WTC11 (cell line): ENCODE results near the gene CCM2L. TPM values are rescaled to one million over a fixed set of nuclear protein-coding genes. Genes with fewer than 3 reads are reported as not detected.

Source experiments
- ATAC-seq: fragments of 200-7000 bp; cut with Tn5 transposase; 2 replicates; pipeline ENCODE4 v1.10.0; 2021; ENCODE audit warnings: mild to moderate bottlenecking, moderate library complexity
- CTCF ChIA-PET: fragments of 300-600 bp; sonication (Branson Sonifier 250); formaldehyde crosslinking; loops from one replicate; lab custom pipeline; 2021; ENCODE audit warnings: antibody characterized with exemption; lab: Charles Lee
- POLR2A ChIA-PET: fragments of 350-600 bp; sonication (Branson Sonifier 250); formaldehyde crosslinking; loops from one replicate; lab custom pipeline; 2021; ENCODE audit warnings: antibody characterized with exemption; lab: Charles Lee
- DNase-seq: peaks from one replicate; pipeline ENCODE4 v3.0.0; 2021; ENCODE audit warnings: low spot score
- H3K27ac Mint-ChIP-seq: 2 replicates; pipeline ENCODE4 v1.8.0; 2021; ENCODE audit warnings: mixed read lengths
- H3K27me3 Mint-ChIP-seq: 2 replicates; pipeline ENCODE4 v1.8.0; 2021; ENCODE audit warnings: low read depth, mild to moderate bottlenecking, moderate library complexity, mixed read lengths
- H3K36me3 Mint-ChIP-seq: 2 replicates; pipeline ENCODE4 v1.8.0; 2021; ENCODE audit warnings: mixed read lengths
- H3K4me1 Mint-ChIP-seq: 2 replicates; pipeline ENCODE4 v1.8.0; 2022; ENCODE audit warnings: mixed read lengths
- H3K4me3 Mint-ChIP-seq: 2 replicates; pipeline ENCODE4 v1.8.0; 2021; ENCODE audit warnings: mild to moderate bottlenecking, moderate library complexity, mixed read lengths
- H3K9me3 Mint-ChIP-seq: 2 replicates; pipeline ENCODE4 v1.8.0; 2021; ENCODE audit warnings: mixed read lengths
- ELF4 ChIP-seq: sonication (generic); formaldehyde crosslinking; IDR thresholded peaks from 2 replicates; pipeline ENCODE4 v1.8.1; 2022; ENCODE audit warnings: low read depth, mild to moderate bottlenecking, moderate library complexity, missing genetic modification reagents
- EMX1 ChIP-seq: fragments of 250-450 bp; sonication (Bioruptor Pico); IDR thresholded peaks from 2 replicates; pipeline ENCODE4 v1.8.0; 2021; ENCODE audit warnings: mild to moderate bottlenecking
- ESRRA ChIP-seq: sonication (generic); formaldehyde crosslinking; IDR thresholded peaks from 2 replicates; pipeline ENCODE4 v1.8.1; 2022; ENCODE audit warnings: mild to moderate bottlenecking, missing genetic modification reagents, borderline replicate concordance
- FOXJ3 ChIP-seq: sonication (generic); formaldehyde crosslinking; IDR thresholded peaks from 2 replicates; pipeline ENCODE4 v1.9.0; 2021; ENCODE audit warnings: missing genetic modification reagents, mild to moderate bottlenecking, borderline replicate concordance
- GRHL2 ChIP-seq: fragments of 250-450 bp; sonication (Bioruptor Pico); IDR thresholded peaks from 2 replicates; pipeline ENCODE4 v1.8.0; 2022; ENCODE audit warnings: mild to moderate bottlenecking, moderate library complexity; ENCODE audit not compliant: insufficient replicate concordance, severe bottlenecking
- HMGA2 ChIP-seq: fragments of 250-450 bp; sonication (Bioruptor Pico); IDR thresholded peaks from 2 replicates; pipeline ENCODE4 v1.4.0; 2021; ENCODE audit warnings: mild to moderate bottlenecking, moderate library complexity
- JUN ChIP-seq: sonication (generic); formaldehyde crosslinking; IDR thresholded peaks from 2 replicates; pipeline ENCODE4 v1.8.0; 2023; ENCODE audit warnings: mild to moderate bottlenecking, missing genetic modification reagents
- NFATC4 ChIP-seq: fragments of 250-450 bp; sonication (Bioruptor Pico); IDR thresholded peaks from 2 replicates; pipeline ENCODE4 v1.9.0; 2021; ENCODE audit warnings: mild to moderate bottlenecking
- NFE2L1 ChIP-seq: sonication (generic); formaldehyde crosslinking; IDR thresholded peaks from 2 replicates; pipeline ENCODE4 v1.8.1; 2023; ENCODE audit warnings: missing genetic modification reagents
- PRRX2 ChIP-seq: fragments of 250-450 bp; sonication (Bioruptor Pico); IDR thresholded peaks from 2 replicates; pipeline ENCODE4 v1.8.0; 2021; ENCODE audit warnings: mild to moderate bottlenecking
- RELA ChIP-seq: sonication (generic); formaldehyde crosslinking; IDR thresholded peaks from 2 replicates; pipeline ENCODE4 v1.8.1; 2022; ENCODE audit warnings: missing genetic modification reagents, mild to moderate bottlenecking, borderline replicate concordance
- SOX15 ChIP-seq: fragments of 250-450 bp; sonication (Bioruptor Pico); IDR thresholded peaks from 2 replicates; pipeline ENCODE4 v1.9.0; 2021; ENCODE audit warnings: mild to moderate bottlenecking
- TEAD4 ChIP-seq: sonication (generic); formaldehyde crosslinking; IDR thresholded peaks from 2 replicates; pipeline ENCODE4 v1.8.0; 2022; ENCODE audit warnings: mild to moderate bottlenecking, missing genetic modification reagents
- TP53 ChIP-seq: sonication (generic); formaldehyde crosslinking; IDR thresholded peaks from 2 replicates; pipeline ENCODE4 v1.8.1; 2023; ENCODE audit warnings: mild to moderate bottlenecking, missing genetic modification reagents
- ZNF317 ChIP-seq: sonication (generic); formaldehyde crosslinking; IDR thresholded peaks from 2 replicates; pipeline ENCODE4 v1.8.1; 2023; ENCODE audit warnings: low read depth, mild to moderate bottlenecking, moderate library complexity, missing genetic modification reagents, borderline replicate concordance
- ZNF423 ChIP-seq: fragments of 250-450 bp; sonication (Bioruptor Pico); IDR thresholded peaks from 2 replicates; pipeline ENCODE4 v2.1.2; 2022; ENCODE audit warnings: mild to moderate bottlenecking, moderate library complexity
- total RNA-seq: library from RNA; stranded (reverse); gene quantifications from 3 replicates; pipeline ENCODE4 v1.2.3, GENCODE V29; 2021
- TF ChIP-seq, protein P1 (sequence below): sonication (generic); formaldehyde crosslinking; IDR thresholded peaks from 2 replicates; pipeline ENCODE4 v1.8.1; 2023; ENCODE audit warnings: mild to moderate bottlenecking, missing genetic modification reagents, moderate library complexity
- TF ChIP-seq, protein P2 (sequence below): fragments of 250-450 bp; sonication (Bioruptor Pico); IDR thresholded peaks from 2 replicates; pipeline ENCODE4 v1.9.0; 2021; ENCODE audit warnings: mild to moderate bottlenecking
- TF ChIP-seq, protein P3 (sequence below): sonication (generic); formaldehyde crosslinking; IDR thresholded peaks from 2 replicates; pipeline ENCODE4 v1.8.0; 2022; ENCODE audit warnings: mild to moderate bottlenecking, missing genetic modification reagents
- TF ChIP-seq, protein P4 (sequence below): fragments of 250-450 bp; sonication (Bioruptor Pico); IDR thresholded peaks from 2 replicates; pipeline ENCODE4 v1.8.0; 2021; ENCODE audit warnings: mild to moderate bottlenecking
- TF ChIP-seq, protein P5 (sequence below): sonication (generic); formaldehyde crosslinking; IDR thresholded peaks from 2 replicates; pipeline ENCODE4 v1.8.1; 2022; ENCODE audit warnings: mild to moderate bottlenecking, moderate library complexity, missing genetic modification reagents
- TF ChIP-seq, protein P6 (sequence below): fragments of 250-450 bp; sonication (Bioruptor Pico); IDR thresholded peaks from 2 replicates; pipeline ENCODE4 v1.9.0; 2021; ENCODE audit warnings: mild to moderate bottlenecking, borderline replicate concordance
- TF ChIP-seq, protein P7 (sequence below): sonication (generic); formaldehyde crosslinking; IDR thresholded peaks from 2 replicates; pipeline ENCODE4 v1.8.0; 2023; ENCODE audit warnings: missing genetic modification reagents, mild to moderate bottlenecking, borderline replicate concordance

The CCM2L gene
- total RNA-seq, 1 experiment from 2014 or later: 7.8 TPM

DNA sequence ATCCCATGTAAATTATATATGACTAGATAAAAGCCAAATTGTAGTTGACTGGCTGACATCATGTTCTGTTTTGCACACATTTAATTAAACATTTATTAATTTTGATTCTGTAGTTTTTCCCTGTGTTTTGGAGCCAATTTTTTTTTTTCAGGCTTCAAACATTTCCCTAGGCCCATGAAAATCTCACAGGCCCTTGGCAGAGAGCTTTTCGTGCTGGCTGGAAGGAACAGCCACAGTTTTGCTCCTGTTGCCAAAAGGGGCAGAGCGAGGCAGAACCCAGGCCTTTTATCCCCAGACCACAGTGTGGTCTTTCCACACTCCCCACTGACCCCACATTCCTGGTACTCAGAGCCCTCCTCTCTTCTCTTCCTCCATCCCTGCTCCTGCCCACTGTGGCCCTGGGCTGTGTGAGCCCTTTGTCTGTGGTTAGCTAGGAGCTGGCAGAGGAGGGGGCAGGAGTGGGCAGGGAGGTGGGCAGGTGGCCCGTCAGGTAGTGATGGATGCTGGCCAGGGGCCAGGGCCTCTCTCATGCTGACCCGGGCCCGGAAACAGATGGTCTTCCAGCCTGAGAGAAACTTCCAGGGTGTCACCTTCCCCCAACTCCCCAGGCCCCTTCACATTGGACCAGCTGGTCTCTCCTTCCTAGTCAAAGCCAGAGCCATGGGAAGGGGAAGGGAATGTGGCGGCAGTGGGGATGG lies 19.4 kb upstream of the CCM2L start:
- ChIA-PET POLR2A (no interaction called here), CTCF (interaction anchor here (0.5 to 1.7 kb wide), 5 partner anchors 18 to 138 kb away, joined by 3 to 5 read pairs (median 3); no protein-coding TSS in a partner anchor)
- Mint-ChIP-seq H3K9me3 (no peaks in the 10 kb centered on the region), H3K36me3 (no peaks in the 10 kb centered on the region), H3K27me3 (peaks cover 41% of the 10 kb centered on the region), H3K4me1 (peaks cover 9% of the 10 kb centered on the region), H3K27ac (no peak overlapping the region), H3K4me3 (no peak overlapping the region)
- DNase-seq: no peak
- ATAC-seq: no peak
- TF ChIP-seq ZNF317 (CRISPR knock-in tag): no peak
- TF ChIP-seq, protein P1, sequence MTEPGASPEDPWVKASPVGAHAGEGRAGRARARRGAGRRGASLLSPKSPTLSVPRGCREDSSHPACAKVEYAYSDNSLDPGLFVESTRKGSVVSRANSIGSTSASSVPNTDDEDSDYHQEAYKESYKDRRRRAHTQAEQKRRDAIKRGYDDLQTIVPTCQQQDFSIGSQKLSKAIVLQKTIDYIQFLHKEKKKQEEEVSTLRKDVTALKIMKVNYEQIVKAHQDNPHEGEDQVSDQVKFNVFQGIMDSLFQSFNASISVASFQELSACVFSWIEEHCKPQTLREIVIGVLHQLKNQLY (CRISPR knock-in tag): no peak
- TF ChIP-seq, protein P2, sequence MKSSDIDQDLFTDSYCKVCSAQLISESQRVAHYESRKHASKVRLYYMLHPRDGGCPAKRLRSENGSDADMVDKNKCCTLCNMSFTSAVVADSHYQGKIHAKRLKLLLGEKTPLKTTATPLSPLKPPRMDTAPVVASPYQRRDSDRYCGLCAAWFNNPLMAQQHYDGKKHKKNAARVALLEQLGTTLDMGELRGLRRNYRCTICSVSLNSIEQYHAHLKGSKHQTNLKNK: no peak
- no peak for TF ChIP-seq TP53
- TF ChIP-seq RELA (CRISPR knock-in tag): no peak
- TF ChIP-seq FOXJ3 (CRISPR knock-in tag): no peak
- no peak for TF ChIP-seq NFE2L1 (CRISPR knock-in tag)
- no peak for TF ChIP-seq JUN (CRISPR knock-in tag)
- no peak for TF ChIP-seq ELF4
- TF ChIP-seq, protein P3, sequence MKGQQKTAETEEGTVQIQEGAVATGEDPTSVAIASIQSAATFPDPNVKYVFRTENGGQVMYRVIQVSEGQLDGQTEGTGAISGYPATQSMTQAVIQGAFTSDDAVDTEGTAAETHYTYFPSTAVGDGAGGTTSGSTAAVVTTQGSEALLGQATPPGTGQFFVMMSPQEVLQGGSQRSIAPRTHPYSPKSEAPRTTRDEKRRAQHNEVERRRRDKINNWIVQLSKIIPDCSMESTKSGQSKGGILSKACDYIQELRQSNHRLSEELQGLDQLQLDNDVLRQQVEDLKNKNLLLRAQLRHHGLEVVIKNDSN (CRISPR knock-in tag): no peak
- TF ChIP-seq, protein P4, sequence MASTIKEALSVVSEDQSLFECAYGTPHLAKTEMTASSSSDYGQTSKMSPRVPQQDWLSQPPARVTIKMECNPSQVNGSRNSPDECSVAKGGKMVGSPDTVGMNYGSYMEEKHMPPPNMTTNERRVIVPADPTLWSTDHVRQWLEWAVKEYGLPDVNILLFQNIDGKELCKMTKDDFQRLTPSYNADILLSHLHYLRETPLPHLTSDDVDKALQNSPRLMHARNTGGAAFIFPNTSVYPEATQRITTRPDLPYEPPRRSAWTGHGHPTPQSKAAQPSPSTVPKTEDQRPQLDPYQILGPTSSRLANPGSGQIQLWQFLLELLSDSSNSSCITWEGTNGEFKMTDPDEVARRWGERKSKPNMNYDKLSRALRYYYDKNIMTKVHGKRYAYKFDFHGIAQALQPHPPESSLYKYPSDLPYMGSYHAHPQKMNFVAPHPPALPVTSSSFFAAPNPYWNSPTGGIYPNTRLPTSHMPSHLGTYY (CRISPR knock-in tag): no peak
- no peak for TF ChIP-seq PRRX2 (CRISPR knock-in tag)
- TF ChIP-seq GRHL2 (CRISPR knock-in tag): no peak
- no peak for TF ChIP-seq SOX15 (CRISPR knock-in tag)
- TF ChIP-seq, protein P5, sequence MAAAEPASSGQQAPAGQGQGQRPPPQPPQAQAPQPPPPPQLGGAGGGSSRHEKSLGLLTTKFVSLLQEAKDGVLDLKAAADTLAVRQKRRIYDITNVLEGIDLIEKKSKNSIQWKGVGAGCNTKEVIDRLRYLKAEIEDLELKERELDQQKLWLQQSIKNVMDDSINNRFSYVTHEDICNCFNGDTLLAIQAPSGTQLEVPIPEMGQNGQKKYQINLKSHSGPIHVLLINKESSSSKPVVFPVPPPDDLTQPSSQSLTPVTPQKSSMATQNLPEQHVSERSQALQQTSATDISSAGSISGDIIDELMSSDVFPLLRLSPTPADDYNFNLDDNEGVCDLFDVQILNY (CRISPR knock-in tag): no peak
- no peak for TF ChIP-seq HMGA2 (CRISPR knock-in tag)

DNA sequence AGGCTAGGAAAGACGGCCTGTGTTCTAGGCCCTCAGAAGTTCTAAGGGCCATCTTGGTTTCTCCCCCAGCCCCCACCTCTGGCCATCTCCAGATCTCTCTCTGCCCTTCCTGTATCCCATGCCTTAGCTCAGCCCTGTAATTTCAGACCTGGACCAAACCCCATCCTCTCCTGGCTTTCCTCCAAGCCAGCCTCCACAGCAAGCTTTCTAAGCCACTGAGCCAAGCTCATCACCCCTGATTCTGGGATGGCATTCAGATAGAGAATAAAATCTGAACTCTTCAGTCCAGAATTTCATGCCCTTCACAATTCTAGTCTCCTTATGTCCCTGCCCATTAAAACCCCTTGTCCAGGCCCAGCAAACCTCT lies 18.9 kb upstream of the CCM2L start:
- H3K9me3 Mint-ChIP-seq: no peaks in the 10 kb centered on the region
- no peak overlapping the region for H3K27ac Mint-ChIP-seq
- DNase-seq (no peak), ATAC-seq (no peak)
- H3K4me3 Mint-ChIP-seq: no peak overlapping the region
- H3K27me3 Mint-ChIP-seq: peaks cover 45% of the 10 kb centered on the region
- H3K36me3 Mint-ChIP-seq: no peaks in the 10 kb centered on the region
- H3K4me1 Mint-ChIP-seq: peaks cover 9% of the 10 kb centered on the region
- POLR2A ChIA-PET: no interaction called here
- CTCF ChIA-PET: interaction anchor here (0.5 to 1.7 kb wide), 3 partner anchors 24 to 138 kb away, joined by 3 to 5 read pairs (median 4); no protein-coding TSS in a partner anchor
- TF ChIP-seq, protein P6, sequence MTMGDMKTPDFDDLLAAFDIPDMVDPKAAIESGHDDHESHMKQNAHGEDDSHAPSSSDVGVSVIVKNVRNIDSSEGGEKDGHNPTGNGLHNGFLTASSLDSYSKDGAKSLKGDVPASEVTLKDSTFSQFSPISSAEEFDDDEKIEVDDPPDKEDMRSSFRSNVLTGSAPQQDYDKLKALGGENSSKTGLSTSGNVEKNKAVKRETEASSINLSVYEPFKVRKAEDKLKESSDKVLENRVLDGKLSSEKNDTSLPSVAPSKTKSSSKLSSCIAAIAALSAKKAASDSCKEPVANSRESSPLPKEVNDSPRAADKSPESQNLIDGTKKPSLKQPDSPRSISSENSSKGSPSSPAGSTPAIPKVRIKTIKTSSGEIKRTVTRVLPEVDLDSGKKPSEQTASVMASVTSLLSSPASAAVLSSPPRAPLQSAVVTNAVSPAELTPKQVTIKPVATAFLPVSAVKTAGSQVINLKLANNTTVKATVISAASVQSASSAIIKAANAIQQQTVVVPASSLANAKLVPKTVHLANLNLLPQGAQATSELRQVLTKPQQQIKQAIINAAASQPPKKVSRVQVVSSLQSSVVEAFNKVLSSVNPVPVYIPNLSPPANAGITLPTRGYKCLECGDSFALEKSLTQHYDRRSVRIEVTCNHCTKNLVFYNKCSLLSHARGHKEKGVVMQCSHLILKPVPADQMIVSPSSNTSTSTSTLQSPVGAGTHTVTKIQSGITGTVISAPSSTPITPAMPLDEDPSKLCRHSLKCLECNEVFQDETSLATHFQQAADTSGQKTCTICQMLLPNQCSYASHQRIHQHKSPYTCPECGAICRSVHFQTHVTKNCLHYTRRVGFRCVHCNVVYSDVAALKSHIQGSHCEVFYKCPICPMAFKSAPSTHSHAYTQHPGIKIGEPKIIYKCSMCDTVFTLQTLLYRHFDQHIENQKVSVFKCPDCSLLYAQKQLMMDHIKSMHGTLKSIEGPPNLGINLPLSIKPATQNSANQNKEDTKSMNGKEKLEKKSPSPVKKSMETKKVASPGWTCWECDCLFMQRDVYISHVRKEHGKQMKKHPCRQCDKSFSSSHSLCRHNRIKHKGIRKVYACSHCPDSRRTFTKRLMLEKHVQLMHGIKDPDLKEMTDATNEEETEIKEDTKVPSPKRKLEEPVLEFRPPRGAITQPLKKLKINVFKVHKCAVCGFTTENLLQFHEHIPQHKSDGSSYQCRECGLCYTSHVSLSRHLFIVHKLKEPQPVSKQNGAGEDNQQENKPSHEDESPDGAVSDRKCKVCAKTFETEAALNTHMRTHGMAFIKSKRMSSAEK: no peak
- TF ChIP-seq ZNF423 (CRISPR knock-in tag) (no peak), TEAD4 (CRISPR knock-in tag) (no peak), NFATC4 (CRISPR knock-in tag) (no peak), EMX1 (CRISPR knock-in tag) (no peak), ESRRA (CRISPR knock-in tag) (no peak)
- TF ChIP-seq, protein P7, sequence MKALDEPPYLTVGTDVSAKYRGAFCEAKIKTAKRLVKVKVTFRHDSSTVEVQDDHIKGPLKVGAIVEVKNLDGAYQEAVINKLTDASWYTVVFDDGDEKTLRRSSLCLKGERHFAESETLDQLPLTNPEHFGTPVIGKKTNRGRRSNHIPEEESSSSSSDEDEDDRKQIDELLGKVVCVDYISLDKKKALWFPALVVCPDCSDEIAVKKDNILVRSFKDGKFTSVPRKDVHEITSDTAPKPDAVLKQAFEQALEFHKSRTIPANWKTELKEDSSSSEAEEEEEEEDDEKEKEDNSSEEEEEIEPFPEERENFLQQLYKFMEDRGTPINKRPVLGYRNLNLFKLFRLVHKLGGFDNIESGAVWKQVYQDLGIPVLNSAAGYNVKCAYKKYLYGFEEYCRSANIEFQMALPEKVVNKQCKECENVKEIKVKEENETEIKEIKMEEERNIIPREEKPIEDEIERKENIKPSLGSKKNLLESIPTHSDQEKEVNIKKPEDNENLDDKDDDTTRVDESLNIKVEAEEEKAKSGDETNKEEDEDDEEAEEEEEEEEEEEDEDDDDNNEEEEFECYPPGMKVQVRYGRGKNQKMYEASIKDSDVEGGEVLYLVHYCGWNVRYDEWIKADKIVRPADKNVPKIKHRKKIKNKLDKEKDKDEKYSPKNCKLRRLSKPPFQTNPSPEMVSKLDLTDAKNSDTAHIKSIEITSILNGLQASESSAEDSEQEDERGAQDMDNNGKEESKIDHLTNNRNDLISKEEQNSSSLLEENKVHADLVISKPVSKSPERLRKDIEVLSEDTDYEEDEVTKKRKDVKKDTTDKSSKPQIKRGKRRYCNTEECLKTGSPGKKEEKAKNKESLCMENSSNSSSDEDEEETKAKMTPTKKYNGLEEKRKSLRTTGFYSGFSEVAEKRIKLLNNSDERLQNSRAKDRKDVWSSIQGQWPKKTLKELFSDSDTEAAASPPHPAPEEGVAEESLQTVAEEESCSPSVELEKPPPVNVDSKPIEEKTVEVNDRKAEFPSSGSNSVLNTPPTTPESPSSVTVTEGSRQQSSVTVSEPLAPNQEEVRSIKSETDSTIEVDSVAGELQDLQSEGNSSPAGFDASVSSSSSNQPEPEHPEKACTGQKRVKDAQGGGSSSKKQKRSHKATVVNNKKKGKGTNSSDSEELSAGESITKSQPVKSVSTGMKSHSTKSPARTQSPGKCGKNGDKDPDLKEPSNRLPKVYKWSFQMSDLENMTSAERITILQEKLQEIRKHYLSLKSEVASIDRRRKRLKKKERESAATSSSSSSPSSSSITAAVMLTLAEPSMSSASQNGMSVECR (CRISPR knock-in tag): no peak
